Sigmoid colon (tissue), 7 donors: ENCODE measurements around the gene EFNA2. TPM values are rescaled to one million over a fixed set of nuclear protein-coding genes. Genes with fewer than 3 reads are reported as not detected.

ENCODE experiments used
- DNase-seq: peaks from one replicate; pipeline ENCODE4 v3.0.0-alpha.2; 2019
- H3K27ac ChIP-seq, 4 donors: fragments of 200-600 bp; sonication (generic); one replicate each; pipeline ENCODE4 v1.5.1; 2016 to 2019; ENCODE audit warnings: mild to moderate bottlenecking in 1 of 4
- H3K27me3 ChIP-seq, 3 donors: fragments of 200-600 bp; sonication (generic); one replicate each; pipeline ENCODE4 v1.5.1; 2019; ENCODE audit warnings: mild to moderate bottlenecking in 1 of 3
- H3K36me3 ChIP-seq, 4 donors: fragments of 200-600 bp; sonication (generic); one replicate each; pipeline ENCODE4 v1.5.1; 2016 to 2019
- H3K4me1 ChIP-seq, 4 donors: fragments of 200-600 bp; sonication (generic); one replicate each; pipeline ENCODE4 v1.5.1; 2017 to 2019
- H3K4me3 ChIP-seq, 4 donors: fragments of 200-600 bp; sonication (generic); one replicate each; pipeline ENCODE4 v1.5.1; 2017 to 2019; ENCODE audit warnings: mild to moderate bottlenecking in 2 of 4, moderate library complexity in 1 of 4
- H3K9me3 ChIP-seq, 4 donors: fragments of 200-600 bp in 3 of 4; sonication (generic) in 3 of 4; one replicate each; pipeline versions ENCODE4 v1.5.1 to v1.6.1; 2013 to 2019
- EP300 ChIP-seq, 4 donors: sonication (generic); formaldehyde crosslinking; IDR thresholded peaks; one replicate each; pipeline ENCODE4 v1.6.1; 2017; ENCODE audit warnings: antibody characterized with exemption in 4 of 4
- POLR2A ChIP-seq, 2 donors: fragments of 450-650 bp; IDR thresholded peaks; one replicate each; pipeline ENCODE4 v1.6.1; 2016; ENCODE audit warnings: antibody characterized with exemption in 2 of 2, mild to moderate bottlenecking in 2 of 2, moderate library complexity in 2 of 2
- POLR2AphosphoS5 ChIP-seq, 4 donors: sonication (generic); formaldehyde crosslinking; IDR thresholded peaks; one replicate each; pipeline ENCODE4 v1.6.1; 2017; ENCODE audit warnings: antibody characterized with exemption in 4 of 4
- WGBS, 2 donors: extraction: QIAGEN DNeasy Blood & Tissue Kit; methylation state at CpG; one replicate each; pipeline ENCODE4 v1.1.7; 2013; 5-methylcytosine and 5-hydroxymethylcytosine counted together
- intact Hi-C: fragments of 100-400 bp; cut with DNase I; formaldehyde crosslinking; loops from one replicate; pipeline ENCODE4 v1.15.1; 2023
- polyA plus RNA-seq, 3 donors: library from polyadenylated mRNA; stranded (reverse); fragments of 200-250 nt; gene quantifications; one replicate each; pipeline ENCODE4 v1.2.3, GENCODE V29; 2013
- total RNA-seq, 4 donors: library from RNA; depleted of rRNA; stranded (reverse); fragments of >200 nt; gene quantifications; one replicate each; pipeline ENCODE4 v1.1.0, GENCODE V29; 2016
- TF ChIP-seq, protein P1 (sequence below), 4 experiments: fragments of 450-650 bp in 3 of 4; fragments of 200-600 bp in 1 of 4; IDR thresholded peaks; one replicate each; pipeline ENCODE4 v1.5.1; 2016 to 2019; ENCODE audit warnings: antibody characterized with exemption in 4 of 4, mild to moderate bottlenecking in 3 of 4, moderate library complexity in 2 of 4
- donor health status: healthy with polysubstance abuse.
- donor health status: Bipolar disorder and iron deficiency.
- donor health status: healthy.

The EFNA2 gene
- total and polyA plus RNA-seq, 7 donors: 23.4 to 40.6 (median 25.2) TPM; not detected in 4

- H3K27ac ChIP-seq: peak overlapping the region; percentile 94 to 100 (median 97)
- 71 to 75% methylated on average over 33 of the region's 33 CpGs for WGBS, 2 donors
- TF ChIP-seq POLR2AphosphoS5 (IDR thresholded peaks at IDR 0.05) (peak in 1 of 4 donors; percentile 27), EP300 (IDR thresholded peaks at IDR 0.05) (peak in 2 of 4 donors; percentile 33 to 74), POLR2A (IDR thresholded peaks at IDR 0.05) (no peak)
- no peaks in the 10 kb centered on the region for H3K9me3 ChIP-seq
- intact Hi-C loops: no loop called here
- H3K36me3 ChIP-seq: peaks cover 35 to 47% (median 41%) of the 10 kb centered on the region in 4 donors
- no peaks in the 10 kb centered on the region for H3K27me3 ChIP-seq
- DNase-seq: no peak
- peak overlapping the region in 3 of 4 donors; percentile 61 to 94 (median 86) for H3K4me3 ChIP-seq
- peaks cover 0 to 79% (median 77%) of the 10 kb centered on the region in 4 donors for H3K4me1 ChIP-seq
These were observed 13.0 kb upstream of the EFNA2 start for GRCh38 chr19:1272423-1273262.

DNA sequence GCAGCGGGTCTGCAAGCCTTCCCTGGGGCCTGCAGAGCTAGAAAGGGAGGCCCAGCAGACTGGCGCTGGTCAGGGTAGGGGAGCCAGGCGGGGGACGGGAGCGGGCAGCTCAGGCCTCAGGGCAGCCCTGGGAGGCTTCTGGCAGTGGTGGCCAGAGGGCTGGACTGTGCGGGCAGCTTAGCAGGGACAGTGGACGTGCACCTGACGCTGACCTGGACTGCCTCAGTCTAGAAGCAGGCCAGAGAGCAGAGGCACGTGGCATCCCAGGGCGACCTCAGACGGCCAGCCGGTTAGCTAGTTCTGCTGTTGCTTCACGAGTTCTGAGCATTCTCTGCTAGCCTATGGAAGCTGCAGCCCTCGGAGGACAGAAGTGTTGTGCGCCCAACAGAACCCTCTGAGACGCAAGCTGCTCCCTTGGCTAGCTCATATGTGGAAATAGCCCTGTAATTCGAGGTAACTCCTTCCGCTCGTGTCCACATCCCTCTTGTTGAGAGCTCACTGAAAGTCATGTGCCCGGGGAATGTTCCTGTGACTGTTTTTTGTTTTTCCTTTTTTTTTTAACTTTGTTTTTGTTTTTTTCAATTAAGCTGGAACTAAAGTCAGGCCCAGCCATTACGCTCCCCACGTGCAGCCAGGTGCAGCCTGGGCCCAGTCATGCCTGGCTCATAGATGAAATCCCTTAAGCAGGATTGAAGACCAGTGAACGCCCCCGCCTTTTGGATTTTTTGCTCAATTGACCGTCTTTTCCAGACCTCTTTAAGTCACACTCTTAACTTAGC is 12.2 kb upstream of the EFNA2 start:
- WGBS, 2 donors: 87 to 88% methylated on average over 25 of the region's 25 CpGs
- Histone ChIP-seq H3K9me3 (no peaks in the 10 kb centered on the region), H3K4me3 (peak overlapping the region in 1 of 4 donors; percentile 9), H3K27me3 (no peaks in the 10 kb centered on the region), H3K36me3 (peaks cover 35 to 48% (median 41%) of the 10 kb centered on the region in 4 donors), H3K4me1 (peaks cover 0 to 71% (median 69%) of the 10 kb centered on the region in 4 donors), H3K27ac (peak overlapping the region; percentile 94 to 100 (median 97))
- intact Hi-C loops: no loop called here
- no peak for DNase-seq
- TF ChIP-seq, protein P1, sequence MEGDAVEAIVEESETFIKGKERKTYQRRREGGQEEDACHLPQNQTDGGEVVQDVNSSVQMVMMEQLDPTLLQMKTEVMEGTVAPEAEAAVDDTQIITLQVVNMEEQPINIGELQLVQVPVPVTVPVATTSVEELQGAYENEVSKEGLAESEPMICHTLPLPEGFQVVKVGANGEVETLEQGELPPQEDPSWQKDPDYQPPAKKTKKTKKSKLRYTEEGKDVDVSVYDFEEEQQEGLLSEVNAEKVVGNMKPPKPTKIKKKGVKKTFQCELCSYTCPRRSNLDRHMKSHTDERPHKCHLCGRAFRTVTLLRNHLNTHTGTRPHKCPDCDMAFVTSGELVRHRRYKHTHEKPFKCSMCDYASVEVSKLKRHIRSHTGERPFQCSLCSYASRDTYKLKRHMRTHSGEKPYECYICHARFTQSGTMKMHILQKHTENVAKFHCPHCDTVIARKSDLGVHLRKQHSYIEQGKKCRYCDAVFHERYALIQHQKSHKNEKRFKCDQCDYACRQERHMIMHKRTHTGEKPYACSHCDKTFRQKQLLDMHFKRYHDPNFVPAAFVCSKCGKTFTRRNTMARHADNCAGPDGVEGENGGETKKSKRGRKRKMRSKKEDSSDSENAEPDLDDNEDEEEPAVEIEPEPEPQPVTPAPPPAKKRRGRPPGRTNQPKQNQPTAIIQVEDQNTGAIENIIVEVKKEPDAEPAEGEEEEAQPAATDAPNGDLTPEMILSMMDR (IDR thresholded peaks at IDR 0.05): no peak
- TF ChIP-seq POLR2A (IDR thresholded peaks at IDR 0.05) (no peak), POLR2AphosphoS5 (IDR thresholded peaks at IDR 0.05) (no peak), EP300 (IDR thresholded peaks at IDR 0.05) (no peak)

DNA sequence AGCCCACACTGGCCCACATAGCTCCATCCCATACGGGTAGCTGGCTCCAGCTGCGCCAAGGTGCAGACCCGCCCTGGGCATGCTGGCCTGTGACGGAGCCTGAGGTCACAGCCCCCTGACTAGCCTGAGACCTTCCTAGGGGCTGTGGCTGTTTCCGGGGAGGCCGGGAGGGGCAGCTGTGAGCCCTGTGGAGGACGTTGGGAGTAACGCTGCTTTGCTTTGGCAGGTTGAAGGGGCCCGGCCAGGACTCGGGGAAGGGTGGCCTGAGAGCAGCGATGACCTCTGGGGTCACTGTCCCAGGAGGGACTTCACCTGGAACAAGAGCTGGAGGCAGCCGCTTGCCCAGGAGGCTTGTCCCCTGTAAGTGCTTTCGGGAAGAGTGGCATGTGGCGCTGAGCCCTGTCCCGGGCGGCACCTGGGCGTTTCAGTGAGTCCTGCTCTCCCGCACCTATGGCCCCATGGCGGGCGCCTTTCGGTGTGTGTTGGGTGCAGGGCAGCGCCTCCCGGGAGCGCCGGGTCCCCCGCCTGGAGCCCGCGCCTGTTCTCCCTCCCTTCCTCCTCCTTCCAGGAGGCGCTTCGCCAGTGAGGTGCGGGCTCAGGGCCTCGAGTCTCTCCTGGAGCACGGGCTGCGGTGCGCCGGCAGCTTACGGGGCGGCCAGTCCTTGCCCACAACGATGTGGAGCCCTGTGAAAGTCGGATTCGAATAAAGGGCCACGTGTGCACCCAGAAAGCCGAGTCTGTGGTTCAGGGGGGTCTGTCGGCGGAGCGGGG is 11.4 kb upstream of the EFNA2 start:
- Histone ChIP-seq H3K4me1 (peaks cover 0 to 66% (median 65%) of the 10 kb centered on the region in 4 donors), H3K27me3 (no peaks in the 10 kb centered on the region), H3K27ac (peak overlapping the region; percentile 94 to 100 (median 97)), H3K36me3 (peaks cover 41 to 56% (median 45%) of the 10 kb centered on the region in 4 donors), H3K4me3 (peak overlapping the region in 3 of 4 donors; percentile 58 to 64 (median 63)), H3K9me3 (no peaks in the 10 kb centered on the region)
- no peak for DNase-seq
- no peak for TF ChIP-seq EP300 (IDR thresholded peaks at IDR 0.05)
- TF ChIP-seq POLR2AphosphoS5 (IDR thresholded peaks at IDR 0.05): no peak
- TF ChIP-seq POLR2A (IDR thresholded peaks at IDR 0.05): no peak
- TF ChIP-seq, protein P1 (IDR thresholded peaks at IDR 0.05): no peak
- intact Hi-C loops: no loop called here
- WGBS, 2 donors: 86% methylated on average over 46 of the region's 46 CpGs

DNA sequence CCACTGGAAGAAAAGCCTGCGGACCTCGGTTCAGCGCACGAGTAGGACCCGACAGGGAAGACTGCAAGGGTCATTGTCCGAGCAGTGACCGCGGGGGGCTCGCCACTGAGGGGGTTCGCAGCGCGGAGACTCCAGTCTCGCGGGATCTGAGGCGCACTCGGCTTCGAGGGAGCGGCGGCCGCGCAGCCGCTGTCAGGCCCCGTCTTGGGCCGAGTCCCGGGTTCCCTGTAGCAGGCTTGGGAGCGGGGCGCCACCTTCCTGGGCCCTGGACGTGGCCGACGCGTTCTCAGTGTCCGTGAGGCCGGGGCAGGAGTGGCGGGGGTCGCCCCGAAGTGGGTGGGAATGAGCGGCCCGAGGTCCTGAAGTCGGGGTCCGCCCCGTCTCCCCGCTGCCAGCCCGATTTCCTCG is 10.8 kb upstream of the EFNA2 start:
- no peaks in the 10 kb centered on the region for H3K9me3 ChIP-seq
- peak; percentile 77 for DNase-seq
- peaks cover 42 to 58% (median 47%) of the 10 kb centered on the region in 4 donors for H3K36me3 ChIP-seq
- intact Hi-C loops: loop anchor here (5.0 kb wide), 3 partner anchors 82 to 132 kb away; partner anchors contain the start of genes DAZAP1 and NDUFS7
- 29 to 39% methylated on average over 44 of the region's 44 CpGs for WGBS, 2 donors
- no peaks in the 10 kb centered on the region for H3K27me3 ChIP-seq
- peak overlapping the region; percentile 27 to 64 (median 60) for H3K4me3 ChIP-seq
- peak overlapping the region; percentile 94 to 100 (median 97) for H3K27ac ChIP-seq
- H3K4me1 ChIP-seq: peaks cover 0 to 65% (median 64%) of the 10 kb centered on the region in 4 donors
- TF ChIP-seq, protein P1 (IDR thresholded peaks at IDR 0.05): no peak
- TF ChIP-seq POLR2A (IDR thresholded peaks at IDR 0.05) (no peak), EP300 (IDR thresholded peaks at IDR 0.05) (no peak), POLR2AphosphoS5 (IDR thresholded peaks at IDR 0.05) (no peak)
